Smooth muscle cell (in vitro differentiated cells): ENCODE measurements around the gene DAPK1. TPM values are rescaled to one million over a fixed set of nuclear protein-coding genes. Genes with fewer than 3 reads are reported as not detected.

ENCODE experiments used
- DNase-seq: peaks from one replicate; lab custom pipeline; 2025; ENCODE audit not compliant: unreplicated experiment; lab: John Stamatoyannopoulos, UW
- H2AFZ ChIP-seq: fragments of 200-600 bp; sonication (generic); 2 replicates; pipeline ENCODE4 v1.6.0; 2016; ENCODE audit warnings: antibody characterized with exemption, low read depth, mild to moderate bottlenecking
- H3F3A ChIP-seq: fragments of 200-600 bp; sonication (generic); 2 replicates; pipeline ENCODE4 v1.6.0; 2017; ENCODE audit warnings: antibody characterized with exemption, low read depth
- H3K27ac ChIP-seq: fragments of 200-600 bp; sonication (generic); 2 replicates; pipeline ENCODE4 v1.5.1; 2016; ENCODE audit warnings: low read depth, mild to moderate bottlenecking
- H3K27me3 ChIP-seq: fragments of 200-600 bp; sonication (generic); 2 replicates; pipeline ENCODE4 v1.6.1; 2016; ENCODE audit warnings: low read depth, mild to moderate bottlenecking
- H3K36me3 ChIP-seq: fragments of 200-600 bp; sonication (generic); 2 replicates; pipeline ENCODE4 v1.5.1; 2016; ENCODE audit warnings: low read depth
- H3K4me1 ChIP-seq: fragments of 200-600 bp; sonication (generic); 2 replicates; pipeline ENCODE4 v1.5.1; 2016; ENCODE audit warnings: low read depth
- H3K4me2 ChIP-seq: fragments of 200-600 bp; sonication (generic); 2 replicates; pipeline ENCODE4 v1.6.0; 2016; ENCODE audit warnings: mild to moderate bottlenecking
- H3K4me3 ChIP-seq: fragments of 200-600 bp; sonication (generic); 2 replicates; pipeline ENCODE4 v1.5.1; 2016; ENCODE audit warnings: mild to moderate bottlenecking
- H3K79me2 ChIP-seq: fragments of 200-600 bp; sonication (generic); 2 replicates; pipeline ENCODE4 v1.6.0; 2016; ENCODE audit warnings: low read depth, mild to moderate bottlenecking
- H3K9ac ChIP-seq: fragments of 200-600 bp; sonication (generic); 2 replicates; pipeline ENCODE4 v1.6.0; 2016; ENCODE audit warnings: low read depth
- H3K9me3 ChIP-seq: fragments of 200-600 bp; sonication (generic); replicated peaks from 2 replicates; pipeline ENCODE4 v1.5.1; 2016; ENCODE audit warnings: low read depth
- H4K20me1 ChIP-seq: fragments of 200-600 bp; sonication (generic); 2 replicates; pipeline ENCODE4 v1.6.0; 2016; ENCODE audit warnings: low read depth
- CTCF ChIP-seq: fragments of 200-600 bp; sonication (generic); IDR thresholded peaks from 2 replicates; pipeline ENCODE4 v1.5.1; 2017; ENCODE audit warnings: borderline replicate concordance, mild to moderate bottlenecking, antibody characterized with exemption; ENCODE audit not compliant: insufficient read depth, poor library complexity, severe bottlenecking
- WGBS: methylation state at CpG from one replicate; pipeline ENCODE4 v1.1.7; 2016; ENCODE audit warnings: low lambda C conversion rate; 5-methylcytosine and 5-hydroxymethylcytosine counted together
- polyA plus RNA-seq: library from polyadenylated mRNA; unstranded; fragments of >200 nt; fragmentation: Nextera tagmentation; extraction: Ambion mirVana; gene quantifications from 2 replicates; pipeline ENCODE4 v1.2.1, GENCODE V29; 2016
- total RNA-seq: library from RNA; depleted of rRNA; stranded (reverse); fragments of >200 nt; gene quantifications from 2 replicates; pipeline ENCODE4 v1.2.3, GENCODE V29; 2014

DAPK1 gene
- total and polyA plus RNA-seq, 2 experiments from 2014 or later: 12.6 to 20.3 TPM

GRCh38 chr9:87708546-87708945 is 210.9 kb downstream of the DAPK1 start:
- Histone ChIP-seq H3F3A (peaks cover 17% of the 10 kb centered on the region), H3K4me3 (no peak overlapping the region), H2AFZ (no peak overlapping the region), H3K27me3 (no peaks in the 10 kb centered on the region), H3K36me3 (no peaks in the 10 kb centered on the region), H3K79me2 (no peaks in the 10 kb centered on the region), H3K4me2 (no peak overlapping the region), H3K27ac (no peak overlapping the region), H3K9me3 (no peaks in the 10 kb centered on the region), H3K9ac (no peak overlapping the region), H4K20me1 (no peaks in the 10 kb centered on the region), H3K4me1 (peaks cover 6% of the 10 kb centered on the region)
- no peak for DNase-seq
- TF ChIP-seq CTCF: no peak
- WGBS: 95% methylated on average over 5 of the region's 5 CpGs

GRCh38 chr9:87708986-87709728 is 211.5 kb downstream of the DAPK1 start:
- Histone ChIP-seq H3K4me1 (peaks cover 10% of the 10 kb centered on the region), H2AFZ (no peak overlapping the region), H3K4me2 (no peak overlapping the region), H3K27ac (no peak overlapping the region), H3K27me3 (no peaks in the 10 kb centered on the region), H3K9me3 (no peaks in the 10 kb centered on the region), H3K79me2 (no peaks in the 10 kb centered on the region), H3K9ac (no peak overlapping the region), H3F3A (peaks cover 20% of the 10 kb centered on the region), H3K36me3 (no peaks in the 10 kb centered on the region), H3K4me3 (no peak overlapping the region), H4K20me1 (no peaks in the 10 kb centered on the region)
- 91% methylated on average over 7 of the region's 7 CpGs for WGBS
- TF ChIP-seq CTCF: no peak
- DNase-seq: no peak

GRCh38 chr9:87710443-87710842 is 212.8 kb downstream of the DAPK1 start:
- H3K4me2 ChIP-seq: peak overlapping the region; percentile 48
- H3F3A ChIP-seq: peaks cover 28% of the 10 kb centered on the region
- H2AFZ ChIP-seq: no peak overlapping the region
- no peak for TF ChIP-seq CTCF
- 35% methylated on average over 5 of the region's 5 CpGs for WGBS
- H3K27me3 ChIP-seq: no peaks in the 10 kb centered on the region
- no peaks in the 10 kb centered on the region for H4K20me1 ChIP-seq
- H3K4me1 ChIP-seq: peaks cover 17% of the 10 kb centered on the region
- no peak overlapping the region for H3K27ac ChIP-seq
- no peak overlapping the region for H3K4me3 ChIP-seq
- H3K9ac ChIP-seq: no peak overlapping the region
- no peaks in the 10 kb centered on the region for H3K79me2 ChIP-seq
- no peaks in the 10 kb centered on the region for H3K9me3 ChIP-seq
- DNase-seq: no peak
- no peaks in the 10 kb centered on the region for H3K36me3 ChIP-seq
